Hepatocyte (in vitro differentiated cells): ENCODE results near the gene EXOC4.

Source experiments
- EZH2 ChIP-seq: fragments of 200-600 bp; sonication (generic); IDR thresholded peaks from 2 replicates; pipeline ENCODE4 v1.6.1; 2016; ENCODE audit warnings: antibody characterized with exemption, mild to moderate bottlenecking, borderline replicate concordance
- EZH2phosphoT487 ChIP-seq: fragments of 200-600 bp; sonication (generic); IDR thresholded peaks from one replicate; pipeline ENCODE4 v1.6.1; 2018; ENCODE audit warnings: antibody characterized with exemption, mild to moderate bottlenecking, low read depth, moderate library complexity; ENCODE audit not compliant: unreplicated experiment, severe bottlenecking
- TF ChIP-seq, protein P1 (sequence below): fragments of 200-600 bp; sonication (generic); IDR thresholded peaks from 2 replicates; pipeline ENCODE4 v1.5.1; 2016; ENCODE audit warnings: antibody characterized with exemption, mild to moderate bottlenecking; ENCODE audit not compliant: poor library complexity

- TF ChIP-seq, protein P1, sequence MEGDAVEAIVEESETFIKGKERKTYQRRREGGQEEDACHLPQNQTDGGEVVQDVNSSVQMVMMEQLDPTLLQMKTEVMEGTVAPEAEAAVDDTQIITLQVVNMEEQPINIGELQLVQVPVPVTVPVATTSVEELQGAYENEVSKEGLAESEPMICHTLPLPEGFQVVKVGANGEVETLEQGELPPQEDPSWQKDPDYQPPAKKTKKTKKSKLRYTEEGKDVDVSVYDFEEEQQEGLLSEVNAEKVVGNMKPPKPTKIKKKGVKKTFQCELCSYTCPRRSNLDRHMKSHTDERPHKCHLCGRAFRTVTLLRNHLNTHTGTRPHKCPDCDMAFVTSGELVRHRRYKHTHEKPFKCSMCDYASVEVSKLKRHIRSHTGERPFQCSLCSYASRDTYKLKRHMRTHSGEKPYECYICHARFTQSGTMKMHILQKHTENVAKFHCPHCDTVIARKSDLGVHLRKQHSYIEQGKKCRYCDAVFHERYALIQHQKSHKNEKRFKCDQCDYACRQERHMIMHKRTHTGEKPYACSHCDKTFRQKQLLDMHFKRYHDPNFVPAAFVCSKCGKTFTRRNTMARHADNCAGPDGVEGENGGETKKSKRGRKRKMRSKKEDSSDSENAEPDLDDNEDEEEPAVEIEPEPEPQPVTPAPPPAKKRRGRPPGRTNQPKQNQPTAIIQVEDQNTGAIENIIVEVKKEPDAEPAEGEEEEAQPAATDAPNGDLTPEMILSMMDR = no peak
- TF ChIP-seq EZH2 (no peak), EZH2phosphoT487 (no peak)
Observed at GRCh38 chr7:133794479-133794878, 541.6 kb downstream of the EXOC4 start.
